Left forelimb (tissue), 1 donor: ENCODE measurements around the gene NARS2.
"Not testable (repeated sequence)": the region's sequence is repeated elsewhere in the genome, so short reads cannot be mapped to it uniquely, and the experiment has no call there.

Experiments used
- DNase-seq: peaks from one replicate; pipeline ENCODE4 v3.0.0-alpha.2; 2018; ENCODE audit warnings: low spot score

The NARS2 gene

DNA sequence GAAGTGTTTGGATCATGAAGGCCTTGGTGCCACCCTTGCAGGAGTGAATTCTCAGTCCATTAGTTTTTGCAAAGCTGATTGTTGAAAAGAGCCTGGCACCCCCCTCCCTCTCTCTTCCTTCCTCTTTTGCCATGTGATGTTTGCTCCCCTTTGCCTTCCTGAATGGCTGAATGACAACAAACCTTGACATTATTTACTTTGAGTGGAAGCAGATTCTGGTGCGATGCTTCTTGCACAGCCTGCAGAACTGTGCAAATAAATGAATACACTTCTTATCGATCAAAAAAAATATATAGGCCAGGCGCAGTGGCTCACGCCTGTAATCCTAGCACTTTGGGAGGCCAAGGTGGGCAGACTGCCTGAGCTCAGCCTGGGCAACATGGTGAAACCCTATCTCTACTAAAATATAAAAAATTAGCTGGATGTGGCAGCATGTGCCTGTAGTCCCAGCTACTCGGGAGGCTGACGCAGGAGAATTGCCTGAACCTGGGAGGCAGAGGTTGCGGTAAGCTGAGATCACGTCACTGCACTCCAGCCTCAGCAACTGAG is 2.0 kb upstream of the NARS2 start:
- no peak for DNase-seq

DNA sequence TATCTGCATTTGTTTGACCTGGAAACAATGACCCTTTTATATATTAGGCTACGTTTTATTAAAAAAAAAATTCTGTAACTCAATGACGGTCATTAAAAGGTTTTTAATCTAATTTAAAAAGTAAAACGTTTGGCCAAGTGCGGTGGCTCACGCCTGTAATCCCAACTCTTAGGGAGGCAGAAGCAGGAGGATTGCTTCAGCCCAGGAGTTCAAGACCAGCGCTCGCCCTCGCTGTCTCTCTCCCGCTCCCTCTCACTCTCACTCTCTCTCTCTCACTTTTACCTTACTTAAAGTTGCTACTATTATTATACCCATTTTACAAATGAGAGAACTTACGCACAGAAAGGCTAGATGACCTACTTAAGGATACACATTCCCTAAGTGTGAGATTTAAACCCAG is 814 bp upstream of the NARS2 start:
- DNase-seq: no peak

DNA sequence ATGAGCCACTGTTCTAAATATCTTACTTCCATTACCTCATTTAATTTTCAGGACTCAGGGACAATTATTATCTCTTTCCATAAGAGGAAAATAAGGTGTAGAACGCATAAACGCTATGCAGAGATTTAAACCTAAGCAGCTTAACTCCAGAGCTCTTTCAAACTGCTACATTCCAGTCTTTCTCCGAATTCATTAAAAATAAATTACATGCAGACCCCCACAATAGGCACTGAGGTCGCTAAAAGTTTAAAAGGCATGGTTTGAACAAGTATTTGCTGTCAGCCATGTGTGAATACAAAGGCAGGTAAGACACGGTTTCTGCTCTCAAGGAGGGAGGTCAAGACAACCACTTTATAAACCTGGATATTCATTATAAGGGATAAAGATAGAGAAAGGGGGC is 983 bp downstream of the NARS2 start:
- no peak for DNase-seq

DNA sequence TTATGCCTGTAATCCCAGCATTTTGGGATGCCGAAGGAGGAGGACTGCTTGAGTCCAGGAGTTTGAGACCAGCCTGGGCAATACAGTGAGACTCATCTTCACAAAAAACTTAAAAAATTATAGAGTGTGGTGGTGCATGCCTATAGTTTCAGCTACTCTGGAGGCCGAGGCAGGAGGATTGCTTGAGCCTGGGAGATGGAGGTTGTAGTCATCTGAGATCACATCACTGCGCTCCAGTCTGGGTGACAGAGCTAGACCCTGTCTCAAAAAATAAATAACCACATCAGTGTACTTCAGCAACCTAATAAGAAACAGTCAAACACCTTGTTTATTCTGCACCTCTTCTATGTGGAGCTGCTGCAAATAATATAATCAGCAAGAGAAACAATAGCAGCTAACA is 1.4 kb downstream of the NARS2 start:
- DNase-seq: no peak

DNA sequence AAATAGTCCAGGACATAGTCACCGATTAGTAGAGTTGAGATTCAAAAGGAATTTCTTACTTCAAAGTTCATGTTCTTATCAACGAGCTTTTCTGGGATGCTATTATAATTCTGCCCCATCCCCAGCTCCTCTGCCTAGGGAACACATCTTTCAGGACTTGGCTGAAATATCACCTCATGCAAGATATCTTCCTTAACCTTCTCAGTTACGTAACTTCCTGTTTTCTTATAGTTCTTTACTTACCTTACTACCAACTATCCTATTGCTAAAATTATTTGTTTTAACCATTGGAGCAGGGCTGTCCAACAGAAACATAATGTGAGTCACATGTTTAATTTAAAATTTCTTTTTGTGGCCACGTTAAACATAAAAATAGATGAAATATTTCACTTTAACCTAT is 2.3 kb downstream of the NARS2 start:
- DNase-seq: no peak

DNA sequence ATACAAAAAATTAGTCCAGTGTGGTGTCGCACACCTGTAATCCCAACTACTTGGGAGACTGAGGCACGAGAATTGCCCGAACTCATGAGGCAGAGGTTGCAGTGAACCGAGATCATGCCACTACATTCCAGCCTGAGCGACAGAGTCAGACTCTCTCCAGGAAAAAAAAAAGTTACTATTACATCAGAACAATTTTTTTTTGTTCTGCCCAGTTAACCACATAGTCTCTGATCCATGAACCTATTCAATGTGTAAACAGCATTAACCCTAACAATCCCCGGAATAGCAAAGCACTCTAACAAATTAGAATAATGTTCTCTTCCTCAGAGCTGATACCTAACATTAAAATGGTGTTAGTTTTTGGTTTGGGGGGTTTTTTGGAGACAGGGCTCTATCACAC is 4.6 kb downstream of the NARS2 start:
- no peak for DNase-seq

DNA sequence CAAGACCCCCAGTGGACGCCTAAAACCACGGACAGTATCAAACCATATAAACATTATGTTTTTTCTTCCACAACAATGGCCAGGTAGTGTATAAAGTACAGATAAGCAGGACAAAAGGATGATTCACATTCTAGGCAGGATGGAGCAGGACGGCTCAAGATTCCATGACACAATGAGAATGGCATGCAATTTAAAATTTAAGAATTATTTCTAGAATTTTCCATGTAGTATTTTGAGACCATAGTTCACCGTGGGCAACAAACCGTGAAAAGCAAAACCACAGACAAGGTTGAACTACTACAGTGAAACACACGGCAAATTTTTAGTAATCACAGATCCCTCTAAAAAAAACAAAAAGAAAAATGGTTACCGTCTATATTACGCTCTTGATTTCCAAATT is 7.5 kb downstream of the NARS2 start:
- no peak for DNase-seq

DNA sequence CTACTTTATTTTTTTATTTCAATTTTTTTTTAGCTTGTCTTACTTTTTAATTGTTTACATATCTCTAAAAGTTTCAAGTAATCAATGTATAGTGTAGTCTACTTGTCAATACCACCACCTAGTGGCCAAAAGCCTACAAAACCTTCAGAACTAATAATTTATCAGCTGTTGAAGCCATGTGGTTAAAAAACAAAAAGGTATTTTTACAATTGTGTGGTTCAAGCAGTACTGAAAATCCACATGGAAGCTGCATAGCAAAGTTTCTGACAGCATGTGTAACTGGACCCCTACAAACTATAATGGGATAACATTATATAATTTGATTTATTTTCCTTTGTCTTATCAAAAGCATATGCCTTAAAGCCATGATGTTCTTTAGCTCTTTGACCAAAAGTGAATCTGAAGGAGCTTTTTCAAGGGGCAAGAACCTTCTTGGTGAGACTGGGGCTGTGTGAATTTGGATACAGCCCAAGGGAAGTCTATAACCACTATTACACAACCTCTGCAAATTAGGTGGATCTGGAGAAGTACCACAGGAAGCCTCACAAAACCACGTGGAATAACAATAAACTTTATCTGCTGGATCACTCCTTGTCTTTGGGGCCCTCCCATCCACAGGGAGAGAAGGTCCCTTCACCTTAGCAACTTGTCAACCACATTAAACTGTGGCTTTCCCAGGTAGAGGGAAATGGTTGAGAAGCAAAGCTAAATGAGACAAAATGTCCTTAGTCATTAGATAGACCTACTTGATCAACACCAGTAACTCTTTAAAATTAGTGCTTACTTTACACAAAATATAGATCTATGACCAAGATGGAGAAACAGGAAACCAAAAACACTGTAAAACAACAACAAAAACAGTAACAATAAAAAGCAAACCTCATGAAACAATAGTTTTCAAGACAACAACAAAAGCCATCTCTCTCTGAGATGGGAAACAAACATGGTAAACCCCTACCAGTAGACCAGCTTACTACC is 9.9 kb downstream of the NARS2 start:
- no peak for DNase-seq

DNA sequence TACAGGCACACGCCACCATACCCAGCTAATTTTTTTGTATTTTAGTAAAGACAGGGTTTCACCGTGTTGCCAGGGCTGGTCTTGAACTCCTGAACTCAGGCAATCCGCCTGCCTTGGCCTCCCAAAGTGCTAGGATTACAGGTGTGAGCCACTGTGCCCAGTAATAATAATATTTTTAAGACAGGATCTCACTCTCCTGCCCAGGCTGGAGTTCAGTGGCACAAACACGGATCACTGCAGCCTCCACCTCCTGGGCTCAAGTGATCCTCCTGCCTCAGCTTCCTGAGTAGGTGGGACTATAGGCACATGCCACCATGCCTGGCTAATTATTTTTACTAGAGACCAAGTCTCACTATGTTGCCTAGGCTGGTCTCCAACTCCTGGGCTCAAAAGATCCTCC is 10.6 kb downstream of the NARS2 start:
- DNase-seq: not testable (repeated sequence)

DNA sequence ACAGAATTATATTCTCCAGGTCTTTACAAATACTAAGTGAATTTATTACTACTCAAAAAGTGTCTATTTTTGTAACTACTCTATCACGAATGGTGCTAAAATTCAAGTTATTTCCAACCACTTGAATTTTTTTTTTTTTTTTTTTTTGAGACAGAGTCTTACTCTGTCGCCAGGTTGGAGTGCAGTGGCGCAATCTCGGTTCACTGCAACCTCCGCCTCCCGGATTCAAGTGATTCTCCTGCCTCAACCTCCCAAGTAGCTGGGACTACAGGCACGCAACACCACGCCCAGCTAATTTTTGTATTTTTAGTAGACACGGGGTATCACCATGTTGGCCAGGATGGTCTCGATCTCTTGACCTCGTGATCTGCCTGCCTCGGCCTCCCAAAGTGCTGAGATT is 11.6 kb downstream of the NARS2 start:
- DNase-seq: not testable (repeated sequence)

DNA sequence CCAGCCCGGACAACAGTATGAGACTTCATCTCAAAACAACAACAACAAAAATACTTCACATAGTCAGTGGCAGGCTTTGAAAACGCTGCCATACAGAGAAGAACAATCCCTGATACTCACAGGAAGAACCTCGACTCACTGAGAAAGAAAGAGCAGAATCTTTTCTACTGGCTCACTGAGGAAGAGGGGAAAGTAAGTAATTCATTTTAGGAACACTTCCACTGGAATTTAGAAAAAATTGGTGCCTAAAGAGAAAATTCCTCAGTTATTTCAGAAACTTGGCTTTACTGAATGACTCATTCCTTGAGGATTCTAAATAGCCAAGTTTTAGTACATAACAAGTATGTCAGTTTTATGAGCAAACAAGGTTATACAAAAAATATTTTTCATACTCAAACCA is 12.3 kb downstream of the NARS2 start:
- DNase-seq: no peak

DNA sequence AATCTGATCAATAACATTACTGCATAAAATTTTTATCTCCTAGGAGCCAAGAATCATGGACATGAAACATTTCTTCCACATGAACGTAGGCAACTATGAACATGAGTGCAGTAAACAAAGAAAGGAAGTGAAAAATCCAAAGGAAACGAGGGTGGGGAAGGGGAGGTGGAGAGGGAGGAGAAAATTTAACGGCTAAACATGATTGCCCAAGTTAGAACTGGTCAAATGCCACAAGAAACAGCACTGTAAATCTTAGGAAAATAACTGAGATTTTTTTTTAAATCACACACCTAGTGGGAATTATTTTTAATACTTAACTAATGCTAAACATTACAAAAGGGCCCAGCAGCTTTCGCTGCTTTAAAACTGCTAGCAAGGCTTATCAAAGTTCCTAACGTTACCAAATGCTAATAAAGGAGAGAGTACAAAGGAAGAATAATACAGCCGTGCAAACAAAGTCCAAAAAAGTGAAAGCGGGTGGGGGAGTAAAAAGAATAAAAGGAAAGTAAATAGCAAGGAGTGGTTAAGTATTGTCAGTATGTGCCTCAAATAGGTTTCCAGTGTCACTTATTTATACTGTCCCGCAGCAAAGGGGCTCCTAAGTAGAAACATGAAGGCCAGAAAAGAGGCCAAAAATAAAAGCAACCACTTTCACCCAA is 13.7 kb downstream of the NARS2 start:
- no peak for DNase-seq

DNA sequence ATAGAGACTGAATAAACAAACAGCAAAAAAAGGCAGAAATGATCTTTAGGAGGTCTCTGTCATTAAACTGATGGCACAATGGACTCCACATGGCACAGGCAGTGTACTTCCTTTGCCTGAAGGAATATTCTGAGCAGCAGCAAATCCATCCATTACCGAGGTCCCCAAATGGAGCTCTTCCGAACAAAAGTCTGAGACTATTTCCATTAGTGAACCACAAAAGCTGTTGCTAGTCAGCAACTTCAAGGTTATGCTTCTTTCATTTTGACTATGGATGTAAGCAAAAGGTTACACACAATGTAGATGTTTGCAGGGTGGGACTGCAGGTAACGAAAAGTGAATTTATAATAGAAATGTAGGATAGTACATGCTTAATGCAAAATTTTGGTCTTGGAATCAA is 14.5 kb downstream of the NARS2 start:
- DNase-seq: no peak

DNA sequence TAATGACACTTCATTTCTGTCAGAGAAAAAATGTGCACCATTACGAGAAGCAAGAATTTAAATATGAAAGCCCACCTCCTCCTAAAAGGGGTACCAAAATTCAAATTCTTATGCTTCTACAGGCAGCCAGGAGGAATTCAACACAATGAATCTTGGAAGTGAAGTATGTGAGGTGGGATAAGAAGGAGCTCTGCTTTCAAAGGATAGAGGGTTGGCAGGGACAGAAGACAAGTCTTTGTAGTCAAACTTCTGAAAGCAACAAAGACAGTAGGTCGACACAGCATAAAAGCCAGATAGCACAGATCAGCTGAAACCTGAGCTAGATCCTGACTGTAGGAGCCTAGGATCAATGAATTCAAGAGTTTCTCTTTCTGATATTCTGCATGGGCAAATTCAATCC is 17.4 kb downstream of the NARS2 start:
- no peak for DNase-seq

DNA sequence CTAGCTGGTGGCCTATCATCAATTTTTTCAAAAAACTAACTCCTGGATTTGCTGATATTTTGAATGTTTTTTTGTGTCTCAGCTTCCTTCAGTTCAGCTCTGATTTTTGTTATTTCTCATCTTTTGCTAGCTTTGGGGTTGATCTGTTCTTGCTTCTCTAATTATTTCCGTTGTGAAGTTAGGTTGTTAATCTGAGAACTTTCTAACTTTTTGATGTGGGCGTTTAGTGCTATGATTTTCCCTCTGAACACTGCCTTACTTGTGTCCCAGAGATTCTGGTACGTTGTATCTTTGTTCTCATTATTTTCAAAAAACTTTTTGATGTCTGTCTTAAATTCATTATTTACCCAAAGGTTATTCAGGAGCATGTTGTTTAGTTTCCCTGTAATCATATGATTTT is 19.1 kb downstream of the NARS2 start:
- DNase-seq: no peak

DNA sequence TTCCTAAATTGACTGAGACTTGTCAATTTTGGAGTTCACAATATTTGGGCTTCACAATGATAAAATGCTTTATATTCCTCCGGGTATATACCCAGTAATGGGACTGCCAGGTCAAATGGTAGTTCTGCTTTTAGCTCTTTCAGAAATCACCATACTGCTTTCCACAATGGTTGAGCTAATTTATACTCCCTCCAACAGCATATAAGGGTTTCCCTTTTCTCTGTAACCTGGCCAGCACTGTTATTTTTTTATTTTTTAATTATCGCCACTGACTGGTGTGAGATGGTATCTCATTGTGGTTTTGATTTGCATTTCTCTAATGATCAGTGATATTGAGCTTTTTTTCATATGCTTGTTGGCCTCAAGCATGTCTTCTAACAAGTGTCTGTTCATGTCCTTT is 21.8 kb downstream of the NARS2 start:
- DNase-seq: no peak

DNA sequence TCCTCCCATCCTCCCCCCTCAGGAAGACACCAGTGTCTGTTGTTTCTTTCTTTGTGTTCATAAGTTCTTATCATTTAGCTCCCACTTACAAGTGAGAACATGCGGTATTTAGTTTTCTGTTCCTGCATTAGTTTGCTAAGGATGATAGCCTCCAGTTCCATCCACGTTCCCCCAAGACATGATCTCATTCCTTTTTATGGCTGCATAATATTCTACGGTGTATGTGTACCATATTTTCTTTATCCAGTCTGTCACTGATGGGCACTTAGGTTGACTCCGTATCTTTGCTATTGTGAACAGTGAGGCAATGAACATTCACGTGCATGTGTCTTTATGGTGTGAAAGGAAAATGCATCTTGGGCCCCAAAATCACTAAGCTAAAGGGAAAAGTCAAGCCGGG is 22.5 kb downstream of the NARS2 start:
- not testable (repeated sequence) for DNase-seq

DNA sequence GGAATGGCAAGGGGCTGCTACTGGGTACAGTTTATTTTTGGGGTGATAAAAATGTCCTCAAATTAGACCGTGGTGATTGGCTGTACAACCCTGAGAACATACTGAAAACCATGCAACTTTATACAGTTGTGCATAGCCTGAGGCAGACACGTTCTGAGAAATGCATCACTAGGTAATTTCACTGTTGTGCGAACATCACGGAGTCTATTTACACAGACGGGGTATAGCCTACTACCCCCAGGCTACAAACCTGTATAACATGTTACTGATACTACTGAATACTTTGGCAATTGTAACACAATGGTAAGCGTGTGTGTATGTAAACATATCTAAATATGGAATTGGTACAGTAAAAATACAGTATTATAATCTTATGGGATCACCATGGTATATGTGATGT is 23.6 kb downstream of the NARS2 start:
- no peak for DNase-seq

DNA sequence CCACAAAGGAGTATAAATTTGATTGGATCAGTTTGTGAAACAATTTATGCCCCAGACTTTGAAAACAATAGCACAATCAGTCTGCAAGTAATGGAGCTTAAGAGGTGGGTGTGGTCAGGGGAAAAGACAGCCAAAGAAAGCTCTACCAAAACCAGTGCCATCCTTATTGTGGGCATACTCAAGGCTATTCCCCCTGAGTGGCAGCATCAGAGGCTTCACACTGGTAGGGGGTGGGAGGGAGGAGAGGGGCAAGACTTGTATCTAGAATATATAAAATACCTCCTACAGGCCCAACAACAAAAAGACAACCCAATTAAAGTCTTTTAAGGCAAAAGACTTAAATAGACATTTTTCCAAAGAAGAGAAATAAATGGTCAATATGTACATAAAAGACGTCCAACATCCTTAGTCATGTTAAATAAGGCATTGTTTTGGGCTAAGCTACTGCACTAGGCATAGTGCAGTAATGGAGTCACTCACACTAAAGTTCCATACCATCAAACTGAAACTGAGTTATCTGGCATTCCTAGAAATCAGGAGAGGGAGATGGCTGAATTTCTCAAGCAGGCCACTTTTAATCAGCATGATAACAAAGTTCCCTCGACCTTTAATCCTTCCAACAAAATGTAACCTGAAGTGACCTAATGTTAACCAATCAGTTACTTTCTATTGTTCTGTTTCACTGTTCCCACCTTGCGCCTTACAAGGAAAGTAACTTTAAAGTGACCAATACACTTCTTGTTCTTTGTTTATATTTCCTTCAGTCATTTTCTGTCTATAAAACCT is 24.8 kb downstream of the NARS2 start:
- no peak for DNase-seq

DNA sequence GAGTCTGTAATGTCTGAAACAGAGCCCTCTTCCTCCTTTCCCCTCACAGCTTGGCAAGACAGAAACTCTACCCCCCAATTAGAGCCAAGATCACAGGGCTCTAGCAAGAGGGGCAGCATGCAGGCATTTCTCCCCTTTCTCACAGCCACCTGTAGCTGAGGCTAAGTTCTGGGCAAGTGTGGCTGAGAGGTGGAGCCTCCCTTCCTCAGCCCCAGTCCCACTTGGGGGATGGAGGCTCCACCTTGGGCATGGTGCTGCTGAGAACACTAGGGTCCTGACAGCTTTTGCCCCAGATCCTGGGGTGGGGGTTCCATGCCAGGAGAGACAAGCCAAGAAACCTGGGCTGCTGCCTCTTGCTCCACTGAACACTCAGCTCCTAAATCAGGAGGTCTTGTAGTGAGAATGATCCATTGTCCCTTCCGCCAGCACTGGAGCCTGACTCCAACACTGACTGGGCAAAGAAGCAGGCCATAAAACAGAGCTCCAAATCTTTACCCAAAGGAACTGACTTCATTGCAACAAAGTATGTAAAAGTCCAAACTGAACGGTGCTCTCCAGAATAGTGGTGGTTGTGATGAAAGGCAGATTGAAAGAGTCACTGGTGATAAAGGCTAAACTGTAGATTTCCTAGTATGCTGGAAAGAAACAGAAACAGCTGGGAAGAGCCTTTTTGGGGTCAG is 25.6 kb downstream of the NARS2 start:
- DNase-seq: no peak

DNA sequence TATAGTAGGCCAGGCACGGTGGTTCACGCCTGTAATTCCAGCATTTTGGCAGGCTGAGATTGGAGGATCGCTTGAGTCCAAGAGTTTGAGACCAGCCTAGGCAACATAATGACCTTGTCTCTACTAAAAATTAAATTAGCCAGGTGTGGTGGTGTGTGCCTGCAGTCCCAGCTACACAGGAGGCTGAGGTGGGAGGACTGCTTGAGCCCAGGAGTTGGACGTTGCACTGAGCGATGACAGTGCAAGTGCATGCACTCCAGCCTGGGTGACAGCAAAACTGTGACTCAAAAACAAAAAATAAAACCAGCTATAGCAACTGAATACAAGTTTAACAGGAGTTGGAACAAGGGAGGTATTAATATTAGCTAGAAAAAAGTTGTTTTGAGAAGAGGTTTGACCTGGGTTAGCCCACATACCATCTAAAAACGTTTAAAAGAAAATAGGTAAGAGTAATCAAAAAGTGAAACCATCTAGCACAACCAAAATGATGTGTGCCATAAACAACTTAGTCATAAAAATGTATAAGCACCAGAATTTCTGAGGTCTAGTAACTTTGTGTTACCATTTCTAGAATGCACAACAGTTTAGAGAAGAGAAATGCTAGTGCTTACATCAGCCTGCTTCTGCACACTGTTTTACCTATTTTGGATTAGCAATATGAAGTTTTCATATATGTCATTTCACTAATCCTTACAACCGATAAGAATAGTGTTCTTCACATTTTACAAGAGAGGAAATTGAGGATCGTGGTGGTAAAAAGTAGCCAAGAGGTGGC is 26.5 kb downstream of the NARS2 start:
- no peak for DNase-seq
